GM19240 (cell line): ENCODE measurements around the gene ZNF598.
A peak's percentile ranks its signal among the peaks of the same experiment; 100 is the strongest.

Experiments used
- DNase-seq: peaks from one replicate; pipeline ENCODE4 v3.0.0; 2011; ENCODE audit warnings: low spot score; ENCODE audit not compliant: insufficient read length

Gene ZNF598

GRCh38 chr16:1991948-1992703, 17.5 kb downstream of the ZNF598 start:
- peak; percentile 95 for DNase-seq

DNA sequence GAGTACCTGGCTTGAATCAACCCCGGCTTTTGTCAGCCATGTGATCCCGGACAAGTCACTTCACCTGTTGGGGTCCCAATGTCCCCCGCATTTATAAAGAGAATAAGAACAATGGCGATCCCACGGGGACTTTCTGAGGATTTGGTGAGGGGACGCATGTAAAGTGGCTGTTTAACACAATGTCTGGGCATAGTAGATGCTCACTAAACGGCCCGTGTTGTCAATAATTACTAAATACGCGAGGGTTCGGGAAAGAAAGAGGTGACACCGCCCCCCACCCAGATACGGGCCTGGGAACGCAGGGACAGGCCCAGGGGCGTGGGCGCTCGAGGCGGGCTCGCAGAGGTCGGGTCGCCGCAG, 18.1 kb downstream of the ZNF598 start:
- no peak for DNase-seq

GRCh38 chr16:1991135-1991551, 18.5 kb downstream of the ZNF598 start:
- DNase-seq, result peak; percentile 71

GRCh38 chr16:1990351-1991134, 19.1 kb downstream of the ZNF598 start:
- no peak for DNase-seq

DNA sequence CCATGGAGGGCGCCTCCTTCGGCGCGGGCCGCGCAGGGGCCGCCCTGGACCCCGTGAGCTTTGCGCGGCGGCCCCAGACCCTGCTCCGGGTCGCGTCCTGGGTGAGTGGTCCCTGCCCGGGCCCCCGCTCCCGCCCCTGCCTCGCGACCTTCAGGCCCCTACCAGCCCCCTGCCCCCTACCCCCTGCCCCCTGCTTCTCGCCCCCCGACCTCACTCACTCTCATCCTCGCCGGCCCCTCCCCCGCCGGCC, 19.6 kb downstream of the ZNF598 start:
- no peak for DNase-seq

DNA sequence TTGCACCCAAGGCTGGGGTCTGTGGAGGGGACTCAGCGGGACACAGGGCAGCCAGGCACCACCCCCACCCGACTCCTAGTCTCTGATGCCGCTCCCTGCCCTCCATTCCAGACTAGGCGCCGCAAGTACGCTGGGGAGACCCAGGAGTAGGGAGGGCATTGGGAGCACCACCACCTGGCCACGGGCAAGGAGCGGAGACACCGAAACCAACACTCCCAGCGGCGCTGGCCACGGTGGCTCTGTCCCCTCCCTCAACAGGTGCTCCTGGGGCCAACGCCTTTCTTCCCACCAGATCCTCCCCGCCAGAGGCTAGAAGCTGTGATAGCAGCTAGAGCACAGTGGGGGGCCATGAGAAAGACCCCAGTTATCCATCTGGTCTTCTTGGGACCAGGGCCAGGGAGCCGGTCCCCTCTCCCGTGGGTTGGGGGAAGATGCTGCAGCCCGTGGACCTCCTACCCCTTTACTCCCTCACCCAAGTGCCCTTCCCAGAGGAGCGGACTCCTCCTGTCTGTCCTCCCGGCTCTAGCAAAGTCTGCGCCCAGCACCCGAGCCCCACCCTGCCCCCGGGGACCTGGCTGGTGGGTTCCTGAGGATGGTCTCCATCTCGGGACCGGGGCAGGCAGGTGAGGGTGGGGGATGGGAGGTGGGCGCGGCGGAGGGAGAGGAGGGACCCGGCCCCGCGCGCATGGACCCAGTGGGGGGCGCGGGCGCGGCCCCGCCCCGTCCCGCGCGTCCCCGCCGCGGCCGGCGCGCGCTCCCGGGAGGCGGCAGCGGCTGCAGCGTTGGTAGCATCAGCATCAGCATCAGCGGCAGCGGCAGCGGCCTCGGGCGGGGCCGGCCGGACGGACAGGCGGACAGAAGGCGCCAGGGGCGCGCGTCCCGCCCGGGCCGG, 20.2 kb downstream of the ZNF598 start, which contains the start of gene SYNGR3:
TSS of gene SYNGR3 (plus strand) at position 762 of the 892 bp plus-strand sequence. CDS start 133 bp downstream, outside the sequence.
- no peak for DNase-seq

GRCh38 chr16:1987198-1987597, 22.4 kb downstream of the ZNF598 start:
- no peak for DNase-seq

- DNase-seq, result no peak
Observed at GRCh38 chr16:1985466-1986150, 24.0 kb downstream of the ZNF598 start.

GRCh38 chr16:1984347-1985225, 25.0 kb downstream of the ZNF598 start:
- DNase-seq, result no peak

DNA sequence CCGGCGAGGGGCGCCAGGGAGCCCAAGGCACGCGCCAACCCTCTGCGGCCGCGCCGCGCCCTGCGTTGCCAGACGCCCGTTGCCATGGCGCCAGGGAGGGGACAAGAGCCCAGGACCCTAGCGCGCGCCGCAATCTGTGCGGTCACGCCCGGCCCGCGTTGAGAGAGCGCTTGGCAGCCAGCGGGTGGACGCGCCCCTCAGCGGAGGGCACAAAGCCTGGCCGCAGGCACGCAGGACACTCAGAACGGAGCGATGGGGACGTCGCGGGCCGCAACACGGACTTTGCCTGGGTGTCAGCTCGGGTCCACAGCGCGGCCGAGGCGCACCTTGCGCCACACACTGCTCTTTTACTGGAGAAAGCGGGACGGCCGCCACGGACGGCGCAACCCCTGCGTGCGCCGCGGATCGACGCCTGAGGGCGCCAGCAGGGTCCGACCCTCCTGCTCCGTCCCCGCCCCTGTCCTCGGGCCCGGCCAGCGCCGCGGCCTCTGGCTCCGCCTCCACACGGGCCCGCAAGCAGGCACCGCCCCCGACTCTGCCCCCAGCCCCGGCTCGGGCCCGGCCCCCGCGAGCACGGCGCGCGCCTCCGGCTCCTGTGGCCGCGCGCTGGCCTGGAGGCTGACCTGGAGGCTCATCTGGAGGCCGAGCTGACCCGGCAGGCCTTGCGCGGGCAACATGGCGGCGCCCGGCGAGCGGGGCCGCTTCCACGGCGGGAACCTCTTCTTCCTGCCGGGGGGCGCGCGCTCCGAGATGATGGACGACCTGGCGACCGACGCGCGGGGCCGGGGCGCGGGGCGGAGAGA, 25.9 kb downstream of the ZNF598 start, which contains the start of gene GFER:
TSS of gene GFER (plus strand) at position 650 of the 803 bp plus-strand sequence. CDS start at position 676, 26 bp downstream.
- DNase-seq, result peak; percentile 98

- DNase-seq, result no peak
Observed at GRCh38 chr16:1982991-1983543, 26.6 kb downstream of the ZNF598 start.

- DNase-seq, result no peak
Observed at GRCh38 chr16:1982013-1982433, 27.6 kb downstream of the ZNF598 start.

GRCh38 chr16:1981398-1981836, 28.2 kb downstream of the ZNF598 start, which contains the start of gene NOXO1:
Gene NOXO1, minus strand, starts transcription at chr16:1981469. Its CDS starts 290 bp downstream, at chr16:1981179.
- no peak for DNase-seq

DNA sequence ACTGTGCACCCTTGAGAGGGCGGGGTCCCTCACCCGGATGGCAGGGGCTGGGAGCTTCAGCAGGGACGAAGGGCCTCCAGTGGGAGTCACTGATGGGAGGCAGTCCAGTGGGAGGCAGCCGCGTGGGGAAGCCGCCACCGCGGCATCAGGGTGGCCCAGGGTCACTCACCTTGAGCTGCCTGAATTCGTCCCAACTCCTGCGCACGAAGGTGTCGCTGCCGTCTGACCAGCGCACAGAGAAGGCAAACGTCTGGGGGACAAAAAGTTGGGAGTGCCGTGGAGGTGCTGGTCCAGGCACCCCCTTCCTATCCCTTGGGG, 28.9 kb downstream of the ZNF598 start:
- DNase-seq, result no peak

- no peak for DNase-seq
Observed at GRCh38 chr16:1980030-1980769, 29.4 kb downstream of the ZNF598 start.

DNA sequence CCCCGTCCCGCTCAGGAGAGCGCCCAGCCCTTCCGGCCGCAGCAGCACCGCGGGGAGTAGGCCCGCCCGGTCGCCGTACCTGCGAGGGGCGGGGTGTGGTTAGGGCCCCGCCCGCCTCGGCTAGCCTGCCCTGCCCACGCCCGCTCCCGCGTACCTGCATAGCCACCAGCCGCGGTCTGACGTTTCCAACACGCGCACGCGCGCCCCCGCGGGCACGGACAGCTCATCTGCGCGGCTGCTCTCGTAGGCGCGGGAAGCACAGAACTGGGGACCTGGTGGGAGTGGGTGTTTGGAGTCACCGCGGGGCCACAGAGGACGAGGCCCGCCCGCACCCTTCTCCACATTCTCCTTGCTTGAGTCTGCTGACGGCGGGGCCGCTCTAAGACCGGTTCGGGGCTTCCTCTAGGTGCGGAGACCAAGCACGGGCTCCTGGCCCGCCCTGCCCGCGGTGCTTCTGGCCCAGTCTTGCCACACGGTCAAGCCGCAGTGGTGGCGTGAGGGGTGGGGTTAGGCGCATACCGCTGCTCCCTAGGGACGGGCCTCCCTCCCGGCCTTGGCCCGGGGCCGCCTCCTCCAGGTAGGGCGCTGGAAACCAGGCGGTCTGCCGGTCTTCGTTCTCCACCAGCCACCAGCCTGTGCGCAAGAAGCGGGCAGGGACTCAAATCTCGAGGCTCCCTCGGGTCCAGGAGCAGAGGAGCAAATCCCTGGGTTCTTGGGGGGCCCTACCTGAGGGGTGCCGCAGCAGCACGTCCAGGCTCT, 30.2 kb downstream of the ZNF598 start:
- DNase-seq, result no peak

DNA sequence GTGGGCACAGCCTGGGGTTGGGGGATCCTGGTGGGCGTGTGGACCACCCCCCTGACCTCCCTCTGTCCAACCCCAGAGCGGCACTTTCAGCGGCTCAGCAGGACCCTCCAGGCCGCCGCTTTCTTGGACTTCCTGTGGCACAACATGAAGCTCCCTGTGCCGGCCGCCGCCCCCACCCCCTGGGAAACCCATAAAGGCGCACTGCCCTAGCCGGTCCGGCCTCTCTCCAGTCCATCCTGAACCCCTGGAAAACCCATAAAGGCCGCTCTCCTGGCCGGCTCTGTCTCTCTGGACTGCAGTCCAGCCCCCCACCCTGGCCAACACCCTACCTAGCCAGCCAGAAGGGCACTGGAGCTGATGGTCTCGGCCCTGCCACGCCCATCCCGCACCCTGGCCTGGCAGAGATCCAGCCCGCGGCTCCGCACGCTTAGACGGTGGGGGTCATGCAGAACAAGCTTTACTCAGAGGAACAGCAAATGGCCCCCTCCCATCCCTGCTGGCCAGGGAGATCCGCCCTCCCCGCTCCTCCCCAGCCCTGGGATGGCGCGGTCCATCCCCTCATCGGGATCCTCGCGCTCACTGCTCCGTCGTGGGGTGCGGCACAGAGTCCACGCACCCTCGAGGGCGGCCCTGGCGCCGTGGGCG, 31.0 kb downstream of the ZNF598 start:
- DNase-seq, result no peak
